ENCODE data around the gene UCN.
"Not testable (repeated sequence)": the region's sequence is repeated elsewhere in the genome, so short reads cannot be mapped to it uniquely, and the experiment has no call there.

The UCN gene

GRCh38 chr2:27322301-27322765 lies 14.1 kb upstream of the UCN start:
- H3K27ac ChIP-seq: peak overlapping the region; percentile 95
- TF ChIP-seq CTCF (conservative IDR thresholded peaks at IDR 0.05) (no peak), ZFX (IDR thresholded peaks at IDR 0.05) (no peak)

GRCh38 chr2:27320958-27321543 lies 12.8 kb upstream of the UCN start:
- TF ChIP-seq CTCF (conservative IDR thresholded peaks at IDR 0.05) (peak; percentile 67), ZFX (IDR thresholded peaks at IDR 0.05) (no peak)
- peak overlapping the region; percentile 60 for H3K27ac ChIP-seq

GRCh38 chr2:27319839-27320238 lies 11.6 kb upstream of the UCN start:
- H3K27ac ChIP-seq: not testable (repeated sequence)

- no peak for TF ChIP-seq ZFX (IDR thresholded peaks at IDR 0.05)
- TF ChIP-seq CTCF (conservative IDR thresholded peaks at IDR 0.05): no peak
- no peak overlapping the region for H3K27ac ChIP-seq
These were observed 8.6 kb upstream of the UCN start for GRCh38 chr2:27316655-27317412.

GRCh38 chr2:27315122-27315521 lies 6.9 kb upstream of the UCN start:
- TF ChIP-seq ZFX (IDR thresholded peaks at IDR 0.05) (no peak), CTCF (conservative IDR thresholded peaks at IDR 0.05) (no peak)
- H3K27ac ChIP-seq: no peak overlapping the region

- no peak overlapping the region for H3K27ac ChIP-seq
- TF ChIP-seq CTCF (conservative IDR thresholded peaks at IDR 0.05): no peak
- no peak for TF ChIP-seq ZFX (IDR thresholded peaks at IDR 0.05)
These were observed 6.5 kb upstream of the UCN start for GRCh38 chr2:27314709-27315108.

GRCh38 chr2:27313882-27314645 lies 5.8 kb upstream of the UCN start:
- H3K27ac ChIP-seq: no peak overlapping the region
- no peak for TF ChIP-seq CTCF (conservative IDR thresholded peaks at IDR 0.05)
- TF ChIP-seq ZFX (IDR thresholded peaks at IDR 0.05): no peak

All from C4-2B (cell line).